Tibial artery (tissue), 4 donors: ENCODE measurements around the gene LTC4S.

ENCODE experiments used
- DNase-seq, 2 donors: peaks; one replicate each; pipeline ENCODE4 v3.0.0-alpha.2; 2019
- H3K27ac ChIP-seq, 2 donors: fragments of 200-600 bp; sonication (generic) in 1 of 2; 1 replicate in 1 of 2; 2 replicates in 1 of 2; pipeline ENCODE4 v1.5.1; 2018 to 2019; ENCODE audit warnings: mild to moderate bottlenecking in 1 of 2
- H3K27me3 ChIP-seq, 2 donors: fragments of 200-600 bp; sonication (generic) in 1 of 2; one replicate each; pipeline versions ENCODE4 v1.5.1 to v1.6.0; 2016 to 2019
- H3K36me3 ChIP-seq, 3 donors: fragments of 200-600 bp; sonication (generic) in 2 of 3; one replicate each; pipeline ENCODE4 v1.5.1; 2016 to 2019; ENCODE audit warnings: mild to moderate bottlenecking in 2 of 3
- H3K4me1 ChIP-seq, 4 donors: fragments of 200-600 bp; sonication (generic) in 2 of 4; 1 replicate in 3 of 4; 2 replicates in 1 of 4; pipeline ENCODE4 v1.5.1; 2016 to 2019
- H3K4me3 ChIP-seq, 2 donors: fragments of 200-600 bp; sonication (generic) in 1 of 2; 1 replicate in 1 of 2; 2 replicates in 1 of 2; pipeline ENCODE4 v1.5.1; 2018 to 2019; ENCODE audit warnings: mild to moderate bottlenecking in 2 of 2
- H3K9me3 ChIP-seq, 3 donors: fragments of 200-600 bp; sonication (generic) in 1 of 3; one replicate each; pipeline ENCODE4 v1.5.1; 2016 to 2019
- intact Hi-C: fragments of 100-400 bp; cut with DNase I; formaldehyde crosslinking; loops from one replicate; pipeline ENCODE4 v1.15.0; 2023; ENCODE audit warnings: low total_unique reads
- TF ChIP-seq, protein P1 (sequence below), 2 experiments: fragments of 200-600 bp in 1 of 2; fragments of 450-650 bp in 1 of 2; IDR thresholded peaks; one replicate each; pipeline ENCODE4 v1.5.1; 2017 to 2019; ENCODE audit warnings: antibody characterized with exemption in 2 of 2, mild to moderate bottlenecking in 1 of 2, moderate library complexity in 1 of 2

The LTC4S gene

DNA sequence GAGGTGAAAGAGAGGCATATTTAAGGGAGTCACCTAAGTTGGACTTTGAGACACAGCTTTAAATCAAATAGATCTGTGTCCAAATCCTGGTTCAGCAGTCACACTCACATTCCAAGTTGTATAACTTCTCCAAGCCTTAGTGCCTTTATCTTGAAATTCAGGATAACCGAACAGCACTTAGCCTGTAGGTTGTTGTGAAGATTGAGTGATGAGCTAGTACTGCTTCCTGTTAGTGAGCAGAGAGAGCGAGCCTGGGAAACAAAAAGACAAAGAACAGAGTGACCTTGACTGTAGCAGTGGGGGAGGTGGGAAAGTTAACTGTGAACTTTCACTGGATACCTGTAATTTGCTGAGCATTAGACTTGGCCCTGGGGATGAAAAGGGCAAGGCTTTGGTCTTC, 38.8 kb upstream of the LTC4S start:
- Histone ChIP-seq H3K4me1 (peaks cover 0 to 38% (median 15%) of the 10 kb centered on the region in 4 donors), H3K36me3 (peaks cover 0 to 5% (median 0%) of the 10 kb centered on the region in 3 donors), H3K4me3 (no peak overlapping the region), H3K27me3 (no peaks in the 10 kb centered on the region), H3K9me3 (no peaks in the 10 kb centered on the region), H3K27ac (no peak overlapping the region)
- DNase-seq, result no peak
- intact Hi-C loops, result no loop called here
- TF ChIP-seq, protein P1, sequence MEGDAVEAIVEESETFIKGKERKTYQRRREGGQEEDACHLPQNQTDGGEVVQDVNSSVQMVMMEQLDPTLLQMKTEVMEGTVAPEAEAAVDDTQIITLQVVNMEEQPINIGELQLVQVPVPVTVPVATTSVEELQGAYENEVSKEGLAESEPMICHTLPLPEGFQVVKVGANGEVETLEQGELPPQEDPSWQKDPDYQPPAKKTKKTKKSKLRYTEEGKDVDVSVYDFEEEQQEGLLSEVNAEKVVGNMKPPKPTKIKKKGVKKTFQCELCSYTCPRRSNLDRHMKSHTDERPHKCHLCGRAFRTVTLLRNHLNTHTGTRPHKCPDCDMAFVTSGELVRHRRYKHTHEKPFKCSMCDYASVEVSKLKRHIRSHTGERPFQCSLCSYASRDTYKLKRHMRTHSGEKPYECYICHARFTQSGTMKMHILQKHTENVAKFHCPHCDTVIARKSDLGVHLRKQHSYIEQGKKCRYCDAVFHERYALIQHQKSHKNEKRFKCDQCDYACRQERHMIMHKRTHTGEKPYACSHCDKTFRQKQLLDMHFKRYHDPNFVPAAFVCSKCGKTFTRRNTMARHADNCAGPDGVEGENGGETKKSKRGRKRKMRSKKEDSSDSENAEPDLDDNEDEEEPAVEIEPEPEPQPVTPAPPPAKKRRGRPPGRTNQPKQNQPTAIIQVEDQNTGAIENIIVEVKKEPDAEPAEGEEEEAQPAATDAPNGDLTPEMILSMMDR (IDR thresholded peaks at IDR 0.05), result no peak

DNA sequence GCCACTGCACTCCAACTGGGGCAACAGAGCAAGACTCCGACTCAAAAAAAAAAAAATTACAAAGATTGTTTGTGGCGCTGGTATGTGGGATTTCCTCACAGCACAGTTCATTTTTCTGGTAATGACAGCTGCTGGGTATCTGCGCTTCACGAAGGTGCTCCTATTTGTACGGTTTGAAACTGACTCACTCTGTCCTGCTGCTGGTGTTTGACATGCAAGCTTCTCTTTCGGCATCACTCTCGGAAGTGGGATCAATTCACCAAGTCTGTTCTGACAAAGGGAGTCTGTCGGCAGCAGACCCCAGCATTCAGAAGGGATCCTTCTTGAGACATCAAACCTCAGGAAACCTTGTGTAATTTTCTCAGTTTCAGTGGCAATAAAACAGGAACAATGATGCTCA, 34.8 kb upstream of the LTC4S start:
- intact Hi-C loops, result no loop called here

GRCh38 chr5:179759581-179760551, 33.9 kb upstream of the LTC4S start:
- H3K27ac ChIP-seq, result no peak overlapping the region
- intact Hi-C loops, result loop anchor here (5.0 kb wide), 2 partner anchors 37 to 97 kb away; partner anchors contain the start of gene MRNIP
- peaks cover 0 to 66% (median 40%) of the 10 kb centered on the region in 4 donors for H3K4me1 ChIP-seq

More for the DNA sequence above, 34.8 kb upstream of the LTC4S start:
- Histone ChIP-seq H3K4me3 (no peak overlapping the region), H3K36me3 (peaks cover 0 to 3% (median 0%) of the 10 kb centered on the region in 3 donors), H3K4me1 (peaks cover 0 to 64% (median 35%) of the 10 kb centered on the region in 4 donors), H3K27ac (no peak overlapping the region), H3K9me3 (no peaks in the 10 kb centered on the region), H3K27me3 (no peaks in the 10 kb centered on the region)
- DNase-seq, result no peak
- TF ChIP-seq, protein P1 (IDR thresholded peaks at IDR 0.05), result no peak

GRCh38 chr5:179762079-179762780, 31.6 kb upstream of the LTC4S start:
- Histone ChIP-seq H3K27me3 (no peaks in the 10 kb centered on the region), H3K36me3 (peaks cover 5 to 23% (median 11%) of the 10 kb centered on the region in 3 donors), H3K9me3 (no peaks in the 10 kb centered on the region), H3K4me3 (no peak overlapping the region), H3K4me1 (peaks cover 0 to 79% (median 55%) of the 10 kb centered on the region in 4 donors), H3K27ac (peak overlapping the region in 1 of 2 donors; percentile 70)
- intact Hi-C loops, result loop anchor here (5.0 kb wide), 2 partner anchors 35 to 95 kb away; partner anchors contain the start of gene MRNIP
- TF ChIP-seq, protein P1 (IDR thresholded peaks at IDR 0.05), result no peak
- no peak for DNase-seq

More at GRCh38 chr5:179759581-179760551, 33.9 kb upstream of the LTC4S start:
- TF ChIP-seq, protein P1 (IDR thresholded peaks at IDR 0.05), result no peak
- no peak for DNase-seq
- H3K4me3 ChIP-seq, result no peak overlapping the region
- H3K27me3 ChIP-seq, result no peaks in the 10 kb centered on the region
- no peaks in the 10 kb centered on the region for H3K9me3 ChIP-seq
- peaks cover 0 to 3% (median 0%) of the 10 kb centered on the region in 3 donors for H3K36me3 ChIP-seq

- Histone ChIP-seq H3K9me3 (no peaks in the 10 kb centered on the region), H3K27me3 (no peaks in the 10 kb centered on the region), H3K4me1 (peaks cover 0 to 76% (median 55%) of the 10 kb centered on the region in 4 donors), H3K27ac (peak overlapping the region in 1 of 2 donors; percentile 70), H3K4me3 (no peak overlapping the region), H3K36me3 (peaks cover 5 to 26% (median 11%) of the 10 kb centered on the region in 3 donors)
- DNase-seq, result no peak
- intact Hi-C loops, result loop anchor here (5.0 kb wide), 2 partner anchors 35 to 95 kb away; partner anchors contain the start of gene MRNIP
- TF ChIP-seq, protein P1 (IDR thresholded peaks at IDR 0.05), result no peak
Observed at GRCh38 chr5:179762781-179763176, 31.0 kb upstream of the LTC4S start.
